PC-9 (cell line): ENCODE measurements around the gene HPD. TPM values are rescaled to one million over a fixed set of nuclear protein-coding genes. Genes with fewer than 3 reads are reported as not detected.

Source experiments
- BruUV-seq: library from RNA; stranded (reverse); fragments of 400-500 nt; replicated peaks from 2 replicates; lab custom pipeline; 2021; lab: Mats Ljungman, UMichigan
- CTCF ChIA-PET: fragments of 300-600 bp; sonication (Branson Sonifier 250); formaldehyde crosslinking; loops from one replicate; lab custom pipeline; 2022; ENCODE audit warnings: antibody characterized with exemption; lab: Charles Lee
- POLR2A ChIA-PET: fragments of 300-600 bp; sonication (Branson Sonifier 250); formaldehyde crosslinking; loops from one replicate; lab custom pipeline; 2022; ENCODE audit warnings: antibody characterized with exemption; ENCODE audit not compliant: unreplicated experiment; lab: Charles Lee
- DNase-seq, 2 experiments: peaks; one replicate each; pipeline versions ENCODE4 v3.0.0 to v3.0.0-alpha.2; 2015 to 2022; ENCODE audit warnings: mixed read lengths in 1 of 2
- H2AFZ ChIP-seq: fragments of 200-600 bp; sonication (generic); 2 replicates; pipeline ENCODE4 v1.8.1; 2017; ENCODE audit warnings: antibody characterized with exemption
- H3F3A ChIP-seq: fragments of 200-600 bp; sonication (generic); 2 replicates; pipeline ENCODE4 v1.8.1; 2017; ENCODE audit warnings: antibody characterized with exemption, mild to moderate bottlenecking, low read depth; ENCODE audit not compliant: insufficient read depth
- H3K27ac ChIP-seq: fragments of 200-600 bp; sonication (generic); 2 replicates; pipeline ENCODE4 v1.6.1; 2016; ENCODE audit warnings: mixed run types
- H3K27me3 ChIP-seq: fragments of 200-600 bp; sonication (generic); 2 replicates; pipeline ENCODE4 v1.6.1; 2016; ENCODE audit warnings: low read depth, mixed run types; ENCODE audit not compliant: insufficient read depth
- H3K36me3 ChIP-seq: fragments of 200-600 bp; sonication (generic); 2 replicates; pipeline ENCODE4 v1.6.1; 2016; ENCODE audit warnings: low read depth, mixed run types
- H3K4me1 ChIP-seq: fragments of 200-600 bp; sonication (generic); replicated peaks from 2 replicates; pipeline ENCODE4 v1.6.1; 2016; ENCODE audit warnings: mixed run types; ENCODE audit not compliant: insufficient read depth
- H3K4me2 ChIP-seq: fragments of 200-600 bp; sonication (generic); 2 replicates; pipeline ENCODE4 v1.6.1; 2017; ENCODE audit warnings: mixed run types
- H3K4me3 ChIP-seq: fragments of 200-600 bp; sonication (generic); 2 replicates; pipeline ENCODE4 v1.6.1; 2016; ENCODE audit warnings: mixed run types
- H3K79me2 ChIP-seq: fragments of 200-600 bp; sonication (generic); 2 replicates; pipeline ENCODE4 v1.6.1; 2017; ENCODE audit warnings: low read depth, mixed run types
- H3K9me2 ChIP-seq: fragments of 200-600 bp; sonication (generic); 2 replicates; pipeline ENCODE4 v1.8.1; 2017; ENCODE audit warnings: mild to moderate bottlenecking; ENCODE audit not compliant: insufficient read depth
- H3K9me3 ChIP-seq: fragments of 200-600 bp; sonication (generic); 2 replicates; pipeline ENCODE4 v1.8.1; 2016; ENCODE audit warnings: low read depth; ENCODE audit not compliant: insufficient read depth
- H4K20me1 ChIP-seq: fragments of 200-600 bp; sonication (generic); 2 replicates; pipeline ENCODE4 v1.8.1; 2017; ENCODE audit not compliant: insufficient read depth
- CTCF ChIP-seq: fragments of 200-600 bp; sonication (generic); conservative IDR thresholded peaks from 2 replicates; pipeline ENCODE4 v1.6.1; 2017; ENCODE audit warnings: mixed run types, antibody characterized with exemption, mild to moderate bottlenecking, moderate library complexity
- EZH2 ChIP-seq: fragments of 200-600 bp; sonication (generic); IDR thresholded peaks from 2 replicates; pipeline ENCODE4 v1.8.0; 2017; ENCODE audit warnings: antibody characterized with exemption, low read depth
- intact Hi-C: fragments of 100-400 bp; cut with micrococcal nuclease; formaldehyde crosslinking; loops from one replicate; pipeline ENCODE4 v1.10.0; 2022; ENCODE audit not compliant: unreplicated experiment
- total RNA-seq: library from RNA; stranded (reverse); gene quantifications from 2 replicates; pipeline ENCODE4 v1.2.3, GENCODE V29; 2021

Gene HPD
- total RNA-seq, 1 experiment from 2014 or later, result 0.92 TPM

GRCh38 chr12:121811434-121812319 is 47.0 kb downstream of the HPD start:
- Histone ChIP-seq H3K4me3 (peak overlapping the region; percentile 65), H3F3A (peaks cover 13% of the 10 kb centered on the region; the same call in 1 of the 2 replicates), H3K79me2 (peaks cover 46% of the 10 kb centered on the region), H3K4me2 (peak overlapping the region; percentile 92), H3K27ac (0 out of 2 replicates have a peak overlapping the region, but pooled peaks have one; percentile 37), H4K20me1 (peaks cover 43% of the 10 kb centered on the region), H2AFZ (no peak overlapping the region), H3K9me2 (no peaks in the 10 kb centered on the region), H3K36me3 (0 out of 2 replicates have a peak, but pooled peaks cover 7% of the 10 kb centered on the region), H3K4me1 (peaks cover 16% of the 10 kb centered on the region), H3K9me3 (no peaks in the 10 kb centered on the region), H3K27me3 (no peaks in the 10 kb centered on the region)
- ChIA-PET POLR2A (interaction anchor here (0.6 kb wide), 2 partner anchors 9 to 1751 kb away, joined by 3 read pairs; no protein-coding TSS in a partner anchor), CTCF (interaction anchor here (0.6 to 2.3 kb wide), 5 partner anchors 9 to 100 kb away, joined by 4 to 48 read pairs (median 5); no protein-coding TSS in a partner anchor)
- intact Hi-C loops, result loop anchor here (1.0 kb wide), 2 partner anchors 17 to 77 kb away; partner anchors contain the start of gene PSMD9
- no TSS peak for BruUV-seq
- DNase-seq, result peak in 1 of 2 experiments; percentile 80
- TF ChIP-seq CTCF, result peak; percentile 92
- TF ChIP-seq EZH2, result no peak

GRCh38 chr12:121810833-121811433 is 47.7 kb downstream of the HPD start:
- Histone ChIP-seq H3K4me3 (peak overlapping the region; percentile 65; the same call in 1 of the 2 replicates), H3K27me3 (no peaks in the 10 kb centered on the region), H3K27ac (no peak overlapping the region), H3K4me1 (peaks cover 23% of the 10 kb centered on the region), H3K9me3 (no peaks in the 10 kb centered on the region), H3F3A (peaks cover 13% of the 10 kb centered on the region; the same call in 1 of the 2 replicates), H3K79me2 (peaks cover 53% of the 10 kb centered on the region), H3K36me3 (0 out of 2 replicates have a peak, but pooled peaks cover 7% of the 10 kb centered on the region), H3K9me2 (no peaks in the 10 kb centered on the region), H3K4me2 (peak overlapping the region; percentile 92), H4K20me1 (peaks cover 43% of the 10 kb centered on the region), H2AFZ (no peak overlapping the region)
- POLR2A ChIA-PET, result interaction anchor here (0.7 kb wide), 1 partner anchor 30 kb away, joined by 3 read pairs; no protein-coding TSS in a partner anchor
- intact Hi-C loops, result no loop called here
- no peak for DNase-seq
- no TSS peak for BruUV-seq
- CTCF ChIA-PET, result interaction anchor here (0.6 to 2.3 kb wide), 3 partner anchors 15 to 414 kb away, joined by 5 to 48 read pairs (median 10); no protein-coding TSS in a partner anchor
- no peak for TF ChIP-seq EZH2

- H3K4me3 ChIP-seq, result no peak overlapping the region
- H3K9me2 ChIP-seq, result no peaks in the 10 kb centered on the region
- H4K20me1 ChIP-seq, result peaks cover 43% of the 10 kb centered on the region
- no peak overlapping the region for H2AFZ ChIP-seq
- no peaks in the 10 kb centered on the region for H3K27me3 ChIP-seq
- intact Hi-C loops, result no loop called here
- no peak for DNase-seq
- no TSS peak for BruUV-seq
- 0 out of 2 replicates have a peak, but pooled peaks cover 4% of the 10 kb centered on the region for H3K36me3 ChIP-seq
- H3K4me2 ChIP-seq, result peak overlapping the region; percentile 92
- no peak overlapping the region for H3K27ac ChIP-seq
- H3K4me1 ChIP-seq, result peaks cover 27% of the 10 kb centered on the region
- peaks cover 58% of the 10 kb centered on the region for H3K79me2 ChIP-seq
- ChIA-PET POLR2A (interaction anchor here (0.7 kb wide), 1 partner anchor 29 kb away, joined by 3 read pairs; no protein-coding TSS in a partner anchor), CTCF (interaction anchor here (0.7 to 2.3 kb wide), 2 partner anchors 15 to 415 kb away, joined by 10 to 48 read pairs; no protein-coding TSS in a partner anchor)
- no peaks in the 10 kb centered on the region for H3K9me3 ChIP-seq
- TF ChIP-seq CTCF (no peak), EZH2 (no peak)
- H3F3A ChIP-seq, result peaks cover 13% of the 10 kb centered on the region; the same call in 1 of the 2 replicates
Measured at GRCh38 chr12:121810234-121810817, 48.3 kb downstream of the HPD start.
